GM10266 (cell line): ENCODE measurements around the gene LRRC41.

ENCODE experiments used
- DNase-seq: peaks from one replicate; pipeline ENCODE4 v3.0.0; 2012; ENCODE audit errors: extremely low spot score
- CTCF ChIP-seq: IDR thresholded peaks from 2 replicates; pipeline ENCODE4 v1.5.1; 2012; ENCODE audit warnings: mild to moderate bottlenecking, low read depth; ENCODE audit not compliant: control insufficient read depth, insufficient read depth; ENCODE audit errors: missing control alignments

Gene LRRC41

GRCh38 chr1:46277658-46278373 lies 25.6 kb downstream of the LRRC41 start:
- DNase-seq = no peak

GRCh38 chr1:46275030-46275337 lies 28.4 kb downstream of the LRRC41 start:
- DNase-seq = no peak
- no peak for TF ChIP-seq CTCF

More at GRCh38 chr1:46277658-46278373, 25.6 kb downstream of the LRRC41 start:
- no peak for TF ChIP-seq CTCF

DNA sequence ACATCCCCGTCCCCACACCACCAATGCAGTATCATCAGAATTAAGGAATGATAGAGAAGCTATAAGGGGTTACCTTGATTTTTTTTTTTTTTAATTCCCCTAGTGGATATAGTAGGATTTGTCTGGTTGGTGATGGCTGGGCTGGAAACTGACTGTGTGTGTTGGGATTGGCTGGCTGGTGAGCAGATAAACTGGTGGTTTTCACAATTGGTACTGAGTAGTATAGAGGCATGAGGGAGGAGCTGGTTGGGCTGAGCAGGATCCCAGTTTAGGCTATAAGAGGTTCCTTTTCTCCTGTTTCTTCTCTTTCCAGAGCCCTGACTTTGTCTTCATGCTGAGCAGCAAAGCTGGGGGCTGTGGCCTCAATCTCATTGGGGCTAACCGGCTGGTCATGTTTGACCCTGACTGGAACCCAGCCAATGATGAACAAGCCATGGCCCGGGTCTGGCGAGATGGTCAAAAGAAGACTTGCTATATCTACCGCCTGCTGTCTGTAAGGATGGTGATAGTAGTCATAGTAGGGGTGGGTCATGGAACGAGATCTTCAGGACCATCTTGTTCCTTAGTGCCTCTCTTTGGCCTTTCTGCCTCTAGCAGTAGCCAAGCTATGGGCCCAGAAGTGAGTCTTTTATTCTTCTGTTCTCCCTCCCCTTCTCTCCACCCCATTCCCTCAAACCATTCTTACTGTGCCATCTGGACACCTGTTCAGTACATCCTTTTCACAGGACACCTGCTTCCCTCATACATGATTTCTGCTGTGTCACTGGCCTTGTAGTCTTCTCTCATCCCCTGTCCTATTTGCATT lies 29.0 kb downstream of the LRRC41 start:
- no peak for DNase-seq
- no peak for TF ChIP-seq CTCF

GRCh38 chr1:46268578-46268977 lies 34.8 kb downstream of the LRRC41 start:
- no peak for DNase-seq
- no peak for TF ChIP-seq CTCF

- DNase-seq = no peak
- TF ChIP-seq CTCF = no peak
Measured at GRCh38 chr1:46263146-46263545, 40.3 kb downstream of the LRRC41 start.

GRCh38 chr1:46262508-46262907 lies 40.9 kb downstream of the LRRC41 start:
- TF ChIP-seq CTCF = no peak
- no peak for DNase-seq

DNA sequence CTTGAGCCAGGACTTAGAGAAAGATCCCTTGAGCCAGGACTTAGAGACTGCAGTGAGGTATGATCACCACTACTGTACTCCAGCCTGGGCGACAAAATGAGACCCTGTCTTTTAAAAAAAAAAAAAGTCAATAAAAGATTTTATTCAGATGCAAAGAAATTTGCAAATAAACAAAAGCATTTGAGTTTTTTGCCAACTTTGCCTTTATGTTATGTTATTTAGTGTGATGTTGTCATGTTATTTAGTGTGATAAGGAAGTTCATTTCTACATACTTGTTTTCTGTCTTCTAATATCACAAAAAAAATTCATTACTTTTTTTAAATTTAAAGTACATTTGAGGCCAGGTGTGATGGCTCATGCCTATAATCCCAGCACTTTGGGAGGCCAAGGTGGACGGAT lies 46.9 kb downstream of the LRRC41 start:
- no peak for DNase-seq
- no peak for TF ChIP-seq CTCF
